ENCODE data around the gene CRACR2B.

The CRACR2B gene

DNA sequence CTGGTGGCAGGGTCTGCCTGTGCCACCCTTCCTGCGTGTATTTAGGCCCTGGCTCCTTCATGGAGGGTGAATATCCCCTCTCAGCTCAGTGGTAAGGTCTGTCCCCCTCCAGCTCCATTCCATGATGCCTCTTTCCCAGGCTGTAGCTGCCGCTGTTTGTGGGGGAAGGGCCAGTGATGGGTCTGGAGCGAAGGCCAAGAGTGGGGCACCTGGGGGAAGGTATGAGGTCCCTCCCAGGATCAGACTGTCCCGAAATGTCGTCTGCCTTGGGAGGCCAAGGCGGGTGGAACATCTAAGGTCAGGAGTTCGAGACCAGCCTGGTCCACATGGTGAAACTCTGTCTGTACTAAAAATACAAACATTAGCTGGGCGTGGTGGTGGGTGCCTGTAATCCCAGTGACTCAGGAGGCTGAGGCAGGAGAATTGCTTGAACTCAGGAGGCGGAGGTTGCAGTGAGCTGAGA, 6.2 kb downstream of the CRACR2B start:
- Histone ChIP-seq H3K4me3 (peak overlapping the region; percentile 59 to 77 (median 71)), H3K27ac (peak overlapping the region in 20 of 21 experiments; percentile 65 to 93 (median 88))

DNA sequence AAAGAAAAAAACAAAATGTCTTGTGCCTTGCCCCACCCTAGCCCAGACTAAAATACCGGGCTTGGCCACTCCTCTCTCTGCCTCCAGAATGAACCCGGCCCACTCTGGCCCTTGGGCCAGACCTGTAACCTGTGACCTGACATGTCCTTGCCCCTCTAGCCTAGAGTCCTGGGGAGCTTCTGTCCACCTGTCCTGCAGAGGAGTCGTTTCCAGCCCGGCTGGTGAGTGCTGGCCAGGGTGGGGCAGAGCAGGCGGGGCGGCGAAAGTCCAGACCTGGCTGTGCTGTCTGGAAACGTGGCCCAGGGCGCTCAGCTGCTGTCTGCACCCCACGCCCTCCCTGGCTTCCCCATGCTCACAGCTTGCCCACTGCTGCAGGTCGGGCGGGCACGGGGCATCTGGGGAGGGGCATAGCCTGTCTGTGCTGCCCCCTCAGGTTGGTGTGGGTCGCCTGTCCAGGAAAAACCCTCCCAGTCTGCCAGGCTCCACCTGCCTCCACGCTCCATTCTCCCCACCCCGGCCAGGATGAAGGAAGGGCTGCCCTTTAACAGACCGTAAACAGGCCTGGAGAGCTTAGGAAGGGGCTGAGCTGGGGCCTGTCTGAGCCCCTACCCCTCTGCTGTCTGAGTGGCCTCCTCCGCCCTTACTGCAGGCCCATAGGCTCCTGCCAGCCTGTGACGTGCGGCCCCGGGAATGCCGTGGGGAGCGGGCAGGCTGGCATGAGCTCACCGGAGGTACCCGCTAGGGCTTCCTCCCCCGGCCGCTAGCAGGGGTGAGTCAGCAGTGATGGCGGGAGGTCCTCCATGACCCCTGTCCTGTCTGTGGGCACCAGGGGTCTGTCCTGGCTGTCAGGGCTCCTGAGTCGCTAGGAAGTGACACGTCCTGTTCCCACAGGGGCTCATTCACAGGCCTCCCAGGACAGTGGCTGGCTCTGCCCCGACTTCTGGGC, 6.9 kb downstream of the CRACR2B start:
- H3K4me3 ChIP-seq = peak overlapping the region in 5 of 7 experiments; percentile 59 to 77 (median 71)
- H3K27ac ChIP-seq = peak overlapping the region in 20 of 21 experiments; percentile 12 to 93 (median 84)

DNA sequence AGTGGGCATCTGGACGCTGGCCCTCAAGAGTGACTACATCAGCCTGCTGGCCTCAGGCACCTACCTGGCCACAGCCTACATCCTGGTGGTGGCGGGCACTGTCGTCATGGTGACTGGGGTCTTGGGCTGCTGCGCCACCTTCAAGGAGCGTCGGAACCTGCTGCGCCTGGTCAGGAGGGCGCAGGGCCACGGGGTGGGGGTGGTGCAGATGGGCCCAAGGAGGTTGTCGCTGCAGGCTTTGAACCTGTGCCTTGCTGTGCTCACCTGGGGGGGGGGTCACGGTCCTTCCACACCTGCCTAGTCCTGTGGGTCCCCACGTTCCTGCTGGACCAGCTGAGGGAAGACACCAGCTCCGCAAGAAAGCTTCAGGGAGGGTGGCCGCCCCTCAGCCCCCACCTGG, 8.6 kb downstream of the CRACR2B start:
- no peak overlapping the region for H3K4me3 ChIP-seq
- no peak overlapping the region for H3K27ac ChIP-seq

DNA sequence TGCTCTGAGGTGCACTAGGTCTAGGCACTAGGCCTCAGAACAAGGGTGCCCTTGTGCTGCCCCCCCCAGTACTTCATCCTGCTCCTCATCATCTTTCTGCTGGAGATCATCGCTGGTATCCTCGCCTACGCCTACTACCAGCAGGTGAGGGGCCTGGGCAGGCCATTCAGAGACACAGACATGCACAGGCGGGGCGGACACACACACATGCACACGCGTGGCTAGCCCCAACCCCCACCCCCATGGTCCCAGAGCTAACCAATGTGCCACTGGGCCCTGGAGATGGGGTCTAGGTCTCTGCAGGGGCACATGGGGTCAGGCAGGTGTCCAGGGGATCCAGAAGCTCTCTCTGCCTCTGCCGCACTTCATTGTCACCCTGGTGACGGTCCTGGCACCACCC, 9.0 kb downstream of the CRACR2B start:
- no peak overlapping the region for H3K4me3 ChIP-seq
- H3K27ac ChIP-seq = no peak overlapping the region

DNA sequence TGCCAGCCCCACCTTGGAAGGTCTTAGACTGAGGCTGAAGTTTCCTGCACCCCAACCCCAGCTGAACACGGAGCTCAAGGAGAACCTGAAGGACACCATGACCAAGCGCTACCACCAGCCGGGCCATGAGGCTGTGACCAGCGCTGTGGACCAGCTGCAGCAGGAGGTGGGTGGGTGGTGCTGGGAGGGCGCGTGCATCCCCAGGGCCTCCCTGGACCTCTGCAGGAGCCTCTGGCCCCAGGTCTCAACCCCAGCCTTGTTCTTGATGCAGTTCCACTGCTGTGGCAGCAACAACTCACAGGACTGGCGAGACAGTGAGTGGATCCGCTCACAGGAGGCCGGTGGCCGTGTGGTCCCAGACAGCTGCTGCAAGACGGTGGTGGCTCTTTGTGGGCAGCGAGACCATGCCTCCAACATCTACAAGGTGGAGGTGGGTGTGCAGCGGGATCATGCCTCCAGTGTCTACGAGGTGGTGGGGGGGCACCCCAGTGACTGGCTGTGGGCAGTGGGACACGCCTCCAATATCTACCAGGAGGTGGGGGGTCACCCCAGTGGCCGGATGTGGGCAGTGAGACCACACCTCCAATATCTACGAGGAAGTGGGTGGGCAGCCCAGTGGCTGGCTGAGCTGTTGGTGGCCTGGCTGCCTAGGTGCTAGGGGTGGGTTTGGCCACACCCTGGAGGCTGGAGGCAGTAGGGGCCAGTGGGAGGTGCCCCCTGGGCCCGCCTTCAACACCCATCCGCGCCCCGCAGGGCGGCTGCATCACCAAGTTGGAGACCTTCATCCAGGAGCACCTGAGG, 9.7 kb downstream of the CRACR2B start:
- Histone ChIP-seq H3K27ac (no peak overlapping the region), H3K4me3 (no peak overlapping the region)

DNA sequence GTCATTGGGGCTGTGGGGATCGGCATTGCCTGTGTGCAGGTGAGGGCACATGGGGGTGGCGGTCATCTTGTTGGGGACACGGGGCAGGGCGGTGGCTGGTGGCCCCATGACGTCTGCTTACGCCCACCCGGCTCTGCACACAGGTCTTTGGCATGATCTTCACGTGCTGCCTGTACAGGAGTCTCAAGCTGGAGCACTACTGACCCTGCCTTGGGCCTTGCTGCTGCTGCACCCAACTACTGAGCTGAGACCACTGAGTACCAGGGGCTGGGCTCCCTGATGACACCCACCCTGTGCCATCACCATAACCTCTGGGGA, 10.2 kb downstream of the CRACR2B start:
- Histone ChIP-seq H3K27ac (peak overlapping the region in 1 of 21 experiments; percentile 0), H3K4me3 (no peak overlapping the region)

DNA sequence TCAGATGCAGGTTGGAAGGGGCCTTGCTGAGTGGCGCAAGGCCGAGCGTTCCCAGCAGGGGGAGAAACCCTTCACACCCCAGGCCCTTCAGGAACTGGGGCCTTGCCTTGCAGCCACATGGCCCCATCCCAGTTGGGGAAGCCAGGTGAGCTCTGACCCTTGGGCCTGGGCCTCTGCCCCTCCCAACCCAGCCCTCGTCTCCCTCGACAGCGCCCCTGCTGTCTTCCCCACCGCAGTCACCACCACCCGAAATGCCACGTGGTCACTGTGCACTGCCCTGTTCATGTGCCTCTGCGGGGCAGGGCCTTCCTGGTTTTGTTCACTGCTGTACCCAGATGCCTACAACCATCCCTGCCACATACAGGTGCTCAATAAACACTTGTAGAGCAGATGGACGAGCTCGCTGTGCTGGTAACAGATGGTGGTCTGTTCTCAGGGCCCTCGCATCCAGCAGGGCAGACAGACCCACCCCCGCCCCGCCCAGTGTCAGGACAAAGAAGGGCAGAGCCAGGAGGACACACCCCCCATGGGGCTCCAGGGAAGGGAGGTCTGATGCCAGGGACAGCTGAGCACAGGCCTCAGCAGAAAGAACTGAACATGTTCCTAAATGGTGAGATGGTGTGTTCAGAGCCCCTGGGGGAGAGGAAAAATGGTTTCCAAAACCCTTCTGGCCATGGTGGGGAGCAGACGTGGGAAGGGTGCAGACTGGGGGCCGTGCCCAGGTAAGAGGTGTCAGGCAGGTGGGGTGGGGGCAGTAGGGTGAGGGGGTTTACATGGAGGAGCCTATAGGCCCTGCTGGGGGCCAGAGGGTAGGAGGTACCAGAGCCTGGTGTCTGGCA, 10.9 kb downstream of the CRACR2B start:
- peak overlapping the region in 5 of 21 experiments; percentile 0 to 41 (median 8) for H3K27ac ChIP-seq
- H3K4me3 ChIP-seq = no peak overlapping the region

DNA sequence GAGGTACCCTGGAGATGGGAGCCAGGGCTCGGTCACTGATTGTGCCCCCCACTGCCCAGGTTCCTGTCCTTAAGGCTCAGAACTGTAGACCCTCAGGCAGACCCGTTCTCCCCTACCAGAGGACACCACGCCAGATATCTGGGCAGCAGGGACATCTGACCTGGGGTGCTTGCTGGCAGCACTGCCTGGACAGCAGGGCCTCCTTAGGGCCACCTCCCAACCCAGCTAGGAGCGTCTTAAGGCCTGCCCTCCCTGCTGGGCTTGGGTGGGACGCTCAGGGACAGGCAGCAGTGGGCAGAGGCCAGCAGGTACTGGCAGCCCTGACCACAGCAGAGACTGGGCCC, 11.5 kb downstream of the CRACR2B start:
- peak overlapping the region in 3 of 21 experiments; percentile 1 to 41 (median 8) for H3K27ac ChIP-seq
- H3K4me3 ChIP-seq = no peak overlapping the region

DNA sequence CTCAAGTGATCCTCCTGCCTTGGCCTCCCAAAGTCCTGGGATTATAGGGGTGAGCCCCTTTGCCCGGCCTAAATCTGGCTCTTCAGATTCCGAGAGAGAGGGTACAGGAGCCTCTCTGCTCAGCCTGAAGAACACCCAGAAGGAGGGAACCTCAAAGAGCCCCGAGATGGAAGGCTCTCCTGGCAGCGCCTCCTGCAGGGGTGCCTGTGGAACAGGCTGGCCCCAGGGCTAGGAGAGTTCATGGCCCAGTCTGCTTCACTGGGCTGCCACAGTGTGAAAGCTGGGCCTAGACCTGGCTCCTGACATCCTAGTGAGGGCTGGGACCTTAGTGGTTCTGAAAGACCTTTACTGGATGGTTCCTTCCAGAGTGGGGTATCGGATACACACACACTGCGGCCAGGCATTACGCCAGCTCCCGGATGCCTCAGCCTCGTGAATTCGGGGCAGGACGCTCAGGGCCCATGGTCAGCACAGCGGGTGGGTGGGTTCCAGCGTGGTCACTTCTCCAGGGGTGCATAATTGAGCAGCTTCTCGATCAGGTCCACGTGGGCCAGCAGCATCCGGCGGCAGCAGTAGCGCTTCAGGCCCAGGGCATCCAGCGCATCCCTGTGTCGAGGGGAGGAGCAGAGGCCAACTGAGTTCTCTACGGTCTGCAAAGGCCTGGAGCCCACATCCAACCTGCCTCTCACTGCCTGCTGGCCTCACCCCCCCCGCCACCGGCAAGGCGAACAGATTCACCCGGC, 12.3 kb downstream of the CRACR2B start:
- peak overlapping the region in 1 of 7 experiments; percentile 3 for H3K4me3 ChIP-seq

DNA sequence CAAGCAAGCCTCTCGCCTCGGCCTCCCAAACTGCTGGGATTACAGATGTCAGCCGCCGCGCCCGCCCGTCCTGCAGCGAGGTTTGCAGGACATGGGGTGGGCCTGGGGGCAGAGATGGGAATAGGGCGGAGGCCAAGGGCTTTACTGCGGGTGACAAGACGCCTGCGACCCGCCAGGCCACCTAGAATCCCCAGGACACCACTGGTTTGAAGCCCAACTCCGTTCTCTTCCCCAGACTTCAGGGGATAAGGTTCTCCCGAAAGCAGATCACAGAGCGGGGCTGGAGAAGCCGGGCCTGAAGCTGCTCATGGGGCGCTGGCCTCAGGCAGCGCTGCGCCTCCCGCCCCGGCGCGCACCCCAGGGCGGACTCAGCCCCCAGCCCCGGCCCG, 14.3 kb downstream of the CRACR2B start:
- H3K4me3 ChIP-seq = peak overlapping the region; percentile 70 to 99 (median 86)
- H3K27ac ChIP-seq = peak overlapping the region; percentile 91 to 100 (median 98)

More for the DNA sequence above, 12.3 kb downstream of the CRACR2B start:
- peak overlapping the region in 4 of 21 experiments; percentile 3 to 24 (median 8) for H3K27ac ChIP-seq

DNA sequence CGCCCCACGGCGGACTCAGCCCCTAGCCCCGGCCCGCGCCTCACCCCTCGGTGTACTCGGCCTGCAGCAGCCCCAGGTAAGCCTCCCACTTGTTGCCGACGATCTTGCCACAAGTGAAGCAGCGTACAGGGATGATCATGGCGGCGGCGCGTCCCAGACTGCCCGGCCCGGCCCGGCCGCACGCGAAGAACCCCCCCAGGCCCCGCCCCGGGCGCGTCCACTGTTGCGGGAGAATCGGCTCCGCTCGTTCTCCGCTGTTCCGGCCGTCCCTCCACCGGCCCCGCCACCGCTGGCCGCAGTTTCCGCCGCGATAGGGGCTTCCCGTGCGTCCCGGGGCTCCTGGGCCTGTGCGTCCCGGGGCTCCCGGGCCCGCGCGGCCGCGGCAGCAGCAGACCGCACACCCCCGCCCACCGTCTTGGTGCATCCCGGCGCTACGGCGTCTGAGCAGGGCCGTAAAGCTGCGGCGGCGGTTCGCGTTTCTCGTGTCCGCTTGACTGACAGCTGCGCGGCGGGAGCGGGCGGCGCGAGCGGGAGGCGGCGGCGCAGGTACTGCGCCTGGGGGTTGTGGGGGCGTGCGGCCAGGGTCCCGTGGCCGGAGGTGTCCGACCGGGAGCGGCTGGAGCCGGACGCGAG, 14.8 kb downstream of the CRACR2B start, which contains the start of the genes POLR2L and TSPAN4:
Gene POLR2L (minus strand): TSS at position 160 of the 633 bp plus-strand sequence. CDS start 21 bp downstream, at position 139.
Gene TSPAN4 (plus strand): TSS at position 483 of the 633 bp plus-strand sequence. CDS start 7,453 bp downstream, outside the sequence.
- peak within 1 kb of the TSS; percentile 91 to 100 (median 98) for H3K27ac ChIP-seq
- peak within 1 kb of the TSS; percentile 70 to 99 (median 86) for H3K4me3 ChIP-seq

DNA sequence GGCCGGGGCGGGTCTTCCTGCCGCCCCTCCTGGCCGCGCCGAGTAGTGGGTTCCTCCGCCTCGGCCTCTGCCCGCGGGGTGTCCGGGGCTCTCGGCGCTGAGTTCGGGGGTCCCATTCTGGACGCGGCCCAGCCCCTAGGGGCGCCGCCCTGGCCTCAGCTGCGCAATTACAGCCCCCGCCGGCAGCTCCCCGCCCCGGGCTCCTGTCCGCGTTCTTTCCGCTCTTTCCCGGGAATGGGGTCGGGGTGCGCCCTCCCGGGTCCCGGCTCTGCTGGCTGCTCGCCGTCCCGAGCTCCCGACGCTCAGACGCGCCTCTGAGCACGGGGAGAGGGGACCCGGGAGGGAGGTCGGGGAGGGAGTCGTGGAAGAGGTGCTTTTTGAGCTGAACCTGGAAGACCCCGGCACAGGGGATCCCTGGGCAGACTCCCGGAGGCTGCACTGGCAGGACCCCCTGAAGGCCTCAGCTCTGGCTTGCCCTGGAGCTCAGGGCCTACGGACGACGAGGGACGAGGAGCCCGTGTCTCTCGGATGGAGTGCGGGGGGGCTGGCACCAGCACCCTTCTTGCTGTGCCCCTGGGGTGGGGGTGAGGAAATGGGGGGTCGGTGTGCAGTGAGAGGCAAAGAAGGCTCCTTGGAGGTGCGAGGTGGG, 15.5 kb downstream of the CRACR2B start:
- Histone ChIP-seq H3K4me3 (peak overlapping the region; percentile 70 to 99 (median 86)), H3K27ac (peak overlapping the region; percentile 91 to 100 (median 98))

DNA sequence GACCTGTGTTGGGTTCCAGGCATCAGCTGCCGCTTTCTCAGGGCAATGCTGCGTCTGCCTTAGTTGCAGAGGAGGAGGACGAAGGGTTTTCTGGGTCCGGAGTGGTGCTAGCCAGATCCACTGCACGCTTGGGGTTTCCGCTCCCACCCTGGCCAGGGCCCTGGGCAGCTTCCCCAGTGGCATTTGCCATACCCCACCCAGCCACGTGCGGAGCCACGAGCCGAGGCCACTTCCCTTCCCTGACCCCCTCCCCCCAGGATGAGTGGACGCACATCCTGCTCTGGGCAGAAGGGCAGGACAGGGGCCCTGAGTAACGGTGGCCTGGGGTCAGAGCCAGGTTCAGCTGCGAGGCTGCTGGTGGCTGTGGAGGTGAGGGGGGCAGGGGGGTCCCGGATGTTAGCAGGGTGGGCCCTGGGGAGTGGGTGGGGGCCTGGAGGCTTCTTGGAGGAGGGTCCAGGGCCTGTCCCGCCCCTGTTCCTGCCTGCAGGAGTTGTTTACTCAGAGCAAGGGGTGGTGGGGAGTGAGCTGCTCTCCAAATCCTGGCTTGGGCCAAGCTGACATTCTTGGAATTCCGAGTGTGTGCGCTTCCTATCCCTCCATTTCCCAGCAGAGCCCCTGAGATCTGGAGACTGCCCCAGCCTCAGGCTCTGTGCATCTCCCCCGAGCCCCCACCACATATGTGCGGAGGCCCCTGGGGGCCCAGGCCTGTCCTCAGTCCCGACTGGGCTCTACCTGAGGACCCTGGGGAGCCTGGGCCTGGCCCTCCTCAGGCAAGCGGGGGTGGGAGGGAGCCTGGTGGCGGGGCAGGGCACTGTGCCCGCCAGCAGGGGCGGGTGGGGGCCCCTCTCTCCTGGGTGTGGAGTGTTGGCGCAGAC, 16.3 kb downstream of the CRACR2B start:
- Histone ChIP-seq H3K27ac (peak overlapping the region; percentile 91 to 100 (median 98)), H3K4me3 (peak overlapping the region; percentile 70 to 99 (median 86))

DNA sequence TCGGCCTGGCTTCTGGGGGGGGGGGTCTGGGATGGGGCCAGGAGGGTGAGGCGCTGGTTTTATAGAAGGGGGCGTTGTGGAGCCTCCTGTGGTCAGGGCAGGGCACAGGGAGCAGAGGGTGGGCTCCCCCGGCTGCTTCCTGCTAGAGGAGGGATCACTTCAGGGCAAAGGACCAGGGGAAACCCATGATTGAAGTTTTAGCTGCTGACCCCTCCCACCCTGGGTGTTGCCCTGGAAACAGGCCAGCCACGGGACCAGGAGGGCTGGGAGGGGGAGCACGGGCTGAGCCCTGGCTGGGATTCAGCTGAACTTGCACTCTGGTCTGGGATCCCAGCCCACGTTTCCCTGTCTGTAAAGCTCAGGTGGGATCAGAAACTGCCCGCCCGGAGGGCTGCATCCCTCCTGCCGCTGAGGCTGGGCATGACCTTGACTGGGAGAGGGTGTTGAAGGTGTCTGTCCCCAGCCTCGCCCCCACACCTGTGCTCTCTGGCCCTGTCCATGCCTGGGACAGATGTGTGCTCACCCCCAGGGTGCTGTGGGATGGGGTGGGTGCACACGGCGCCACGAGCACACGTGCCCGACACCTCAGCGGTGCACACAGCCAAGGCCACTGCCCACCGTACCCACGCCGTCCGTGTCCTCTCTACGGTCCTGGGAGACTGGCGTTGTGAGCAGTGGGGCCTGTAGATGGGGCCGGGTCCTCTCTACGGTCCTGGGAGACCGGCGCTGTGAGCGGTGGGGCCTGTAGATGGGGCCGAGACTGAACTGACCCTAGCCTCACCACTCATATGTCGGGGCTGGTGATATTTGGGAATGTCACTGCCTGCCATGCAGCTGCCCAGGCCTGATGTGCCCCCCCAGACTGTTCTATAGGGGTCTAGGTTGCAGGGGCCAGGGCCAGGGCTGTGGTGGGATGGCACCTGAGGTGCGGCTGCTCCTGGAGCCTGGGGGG, 17.2 kb downstream of the CRACR2B start:
- H3K27ac ChIP-seq = peak overlapping the region; percentile 91 to 100 (median 98)
- peak overlapping the region; percentile 70 to 99 (median 86) for H3K4me3 ChIP-seq

DNA sequence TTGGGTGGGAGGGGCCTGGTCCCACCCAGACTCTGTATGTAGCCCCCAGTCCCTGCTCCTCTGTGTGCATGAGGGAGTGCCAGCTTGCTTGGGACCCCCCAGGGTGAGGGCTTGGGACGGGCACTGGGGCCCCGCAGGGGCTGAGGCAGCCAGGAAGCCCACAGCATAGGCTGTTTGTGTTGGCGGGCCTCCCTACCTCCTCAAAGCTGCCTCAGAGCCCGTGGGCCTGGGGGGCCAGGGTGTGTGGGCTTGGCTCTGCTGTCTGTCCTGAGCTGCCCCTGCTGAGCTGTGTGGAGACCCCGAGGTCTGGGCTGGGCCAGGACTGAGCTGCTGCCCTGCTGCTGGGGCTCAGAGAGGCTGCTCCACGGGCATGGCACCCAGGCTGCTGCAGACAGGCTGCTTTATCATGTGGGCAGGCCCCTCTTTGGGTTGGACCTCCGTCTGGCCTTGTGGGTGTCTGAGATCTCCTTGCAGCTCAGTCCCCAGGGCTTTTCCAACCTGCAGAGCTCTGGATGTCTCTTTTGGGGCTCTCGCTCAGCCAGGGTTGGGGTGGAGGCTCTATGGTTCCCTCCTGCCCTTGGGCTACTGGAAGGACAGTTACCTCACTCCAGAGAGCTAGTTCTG, 18.3 kb downstream of the CRACR2B start:
- peak overlapping the region in 2 of 7 experiments; percentile 78 to 95 for H3K4me3 ChIP-seq
- peak overlapping the region in 17 of 21 experiments; percentile 8 to 100 (median 98) for H3K27ac ChIP-seq
